ENCODE results near the gene DIAPH2. TPM values are rescaled to one million over a fixed set of nuclear protein-coding genes. Genes with fewer than 3 reads are reported as not detected.

DIAPH2 gene
- total RNA-seq, 4 donors from 2014 or later, result 41.8 to 64.5 (median 54.5) TPM

DNA sequence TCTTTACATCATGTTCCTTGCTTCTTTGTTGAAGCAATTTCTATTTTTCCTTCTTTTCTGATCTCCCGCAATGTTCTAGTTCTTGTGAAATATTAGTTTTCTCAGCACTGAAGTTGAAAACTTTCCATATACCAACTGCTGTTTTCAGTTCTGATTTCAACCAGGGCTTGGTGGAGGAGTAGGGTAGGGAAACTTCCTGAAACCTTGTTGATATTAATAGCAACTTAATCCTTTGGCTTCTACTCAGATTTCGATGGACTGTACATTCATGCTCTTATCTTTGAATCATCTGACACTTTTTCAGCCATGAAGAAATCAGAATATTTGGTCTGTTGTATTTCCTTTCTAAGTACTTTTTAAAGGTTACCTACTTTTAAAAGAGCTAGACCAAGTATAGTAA is 514.9 kb downstream of the DIAPH2 start:
- Histone ChIP-seq H3K27ac (replicated peaks in 1 of 4) (no peak overlapping the region), H3K36me3 (no peaks in the 10 kb centered on the region), H3K4me3 (no peak overlapping the region), H3K27me3 (no peaks in the 10 kb centered on the region), H3K4me1 (no peaks in the 10 kb centered on the region), H3K9me3 (no peaks in the 10 kb centered on the region)
- 79% methylated on average over 2 of the region's 2 CpGs for WGBS
- TF ChIP-seq, protein P1, sequence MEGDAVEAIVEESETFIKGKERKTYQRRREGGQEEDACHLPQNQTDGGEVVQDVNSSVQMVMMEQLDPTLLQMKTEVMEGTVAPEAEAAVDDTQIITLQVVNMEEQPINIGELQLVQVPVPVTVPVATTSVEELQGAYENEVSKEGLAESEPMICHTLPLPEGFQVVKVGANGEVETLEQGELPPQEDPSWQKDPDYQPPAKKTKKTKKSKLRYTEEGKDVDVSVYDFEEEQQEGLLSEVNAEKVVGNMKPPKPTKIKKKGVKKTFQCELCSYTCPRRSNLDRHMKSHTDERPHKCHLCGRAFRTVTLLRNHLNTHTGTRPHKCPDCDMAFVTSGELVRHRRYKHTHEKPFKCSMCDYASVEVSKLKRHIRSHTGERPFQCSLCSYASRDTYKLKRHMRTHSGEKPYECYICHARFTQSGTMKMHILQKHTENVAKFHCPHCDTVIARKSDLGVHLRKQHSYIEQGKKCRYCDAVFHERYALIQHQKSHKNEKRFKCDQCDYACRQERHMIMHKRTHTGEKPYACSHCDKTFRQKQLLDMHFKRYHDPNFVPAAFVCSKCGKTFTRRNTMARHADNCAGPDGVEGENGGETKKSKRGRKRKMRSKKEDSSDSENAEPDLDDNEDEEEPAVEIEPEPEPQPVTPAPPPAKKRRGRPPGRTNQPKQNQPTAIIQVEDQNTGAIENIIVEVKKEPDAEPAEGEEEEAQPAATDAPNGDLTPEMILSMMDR (IDR thresholded peaks at IDR 0.05), result no peak
- TF ChIP-seq POLR2AphosphoS5 (IDR thresholded peaks at IDR 0.05) (no peak), POLR2A (IDR thresholded peaks at IDR 0.05; ENCODE audit: low read depth) (no peak), EP300 (IDR thresholded peaks at IDR 0.05) (no peak)
- intact Hi-C loops (cut with DNase I), result no loop called here
- no peak for DNase-seq (ENCODE audit: extremely low spot score)

DNA sequence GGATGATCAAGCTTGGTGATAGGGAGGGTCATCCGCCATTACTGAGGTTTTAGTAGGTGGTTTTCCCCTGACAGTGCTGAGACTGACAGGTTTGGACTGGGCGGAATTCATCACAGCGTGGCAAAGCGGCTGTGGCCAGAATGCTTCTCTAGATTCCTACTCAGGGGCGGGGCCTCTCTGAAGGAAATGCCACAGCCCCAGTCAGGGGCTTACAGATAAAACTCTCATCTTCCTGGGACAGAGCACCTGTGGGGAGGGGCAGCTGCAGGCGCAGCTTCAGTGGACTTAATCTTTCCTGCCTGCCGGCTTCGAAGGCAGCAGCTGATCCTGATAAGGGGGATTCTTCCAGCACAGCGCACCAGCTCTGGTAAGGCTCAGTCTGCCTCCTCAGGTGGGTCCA is 515.8 kb downstream of the DIAPH2 start:
- intact Hi-C loops (cut with DNase I), result no loop called here
- Histone ChIP-seq H3K27ac (replicated peaks in 1 of 4) (no peak overlapping the region), H3K4me3 (no peak overlapping the region), H3K4me1 (no peaks in the 10 kb centered on the region), H3K27me3 (no peaks in the 10 kb centered on the region), H3K9me3 (no peaks in the 10 kb centered on the region), H3K36me3 (no peaks in the 10 kb centered on the region)
- TF ChIP-seq POLR2A (IDR thresholded peaks at IDR 0.05; ENCODE audit: low read depth), result no peak
- no peak for DNase-seq (ENCODE audit: extremely low spot score)
- WGBS, result 66% methylated on average over 8 of the region's 9 CpGs

DNA sequence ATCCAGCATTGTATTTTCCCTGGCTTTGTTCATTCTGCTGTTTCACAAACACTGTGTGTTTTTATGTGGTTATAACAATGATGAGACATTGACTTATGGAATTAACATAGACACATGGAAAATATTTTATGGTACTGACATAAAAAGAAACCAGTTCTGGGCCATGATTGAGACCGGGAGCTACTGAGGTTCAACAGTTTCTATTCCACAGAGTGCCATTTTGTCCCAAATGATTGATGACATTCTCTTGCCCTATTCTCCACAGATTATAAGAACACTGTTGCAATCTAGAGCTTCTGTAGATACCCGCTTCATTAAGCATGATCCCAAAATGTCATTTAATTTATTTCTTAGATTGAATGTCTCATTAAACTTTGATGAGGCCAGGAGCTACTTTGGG is 525.9 kb downstream of the DIAPH2 start:
- intact Hi-C loops (cut with DNase I), result no loop called here
- TF ChIP-seq EP300 (IDR thresholded peaks at IDR 0.05), result no peak
- no peak for TF ChIP-seq POLR2A (IDR thresholded peaks at IDR 0.05; ENCODE audit: low read depth)
- TF ChIP-seq, protein P1 (IDR thresholded peaks at IDR 0.05), result no peak
- TF ChIP-seq POLR2AphosphoS5 (IDR thresholded peaks at IDR 0.05), result no peak

DNA sequence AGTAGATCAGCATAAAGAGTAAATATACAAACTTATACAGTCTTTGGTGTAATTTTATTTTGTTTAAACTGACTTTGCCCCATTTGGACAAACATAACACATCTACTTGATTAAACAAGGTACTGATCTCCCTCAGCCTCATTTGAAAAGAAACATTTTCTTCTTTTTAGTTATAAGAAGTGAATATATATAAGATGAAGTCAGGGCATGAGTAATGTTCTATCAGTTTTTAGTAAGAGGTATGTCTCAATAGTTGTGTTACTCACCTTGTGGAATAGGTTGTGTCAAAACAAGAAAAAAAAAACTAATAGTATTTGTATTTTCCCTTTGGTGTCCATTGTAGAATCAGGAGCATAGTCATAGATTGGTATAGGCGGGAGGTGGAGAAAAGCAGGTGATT is 526.4 kb downstream of the DIAPH2 start:
- 81% methylated on average over 1 of the region's 1 CpG for WGBS

More for the DNA sequence above, 525.9 kb downstream of the DIAPH2 start:
- no peaks in the 10 kb centered on the region for H3K9me3 ChIP-seq
- no peaks in the 10 kb centered on the region for H3K27me3 ChIP-seq
- no peak overlapping the region for H3K27ac ChIP-seq (replicated peaks in 1 of 4)
- H3K36me3 ChIP-seq, result no peaks in the 10 kb centered on the region
- 85% methylated on average over 2 of the region's 2 CpGs for WGBS
- no peaks in the 10 kb centered on the region for H3K4me1 ChIP-seq
- H3K4me3 ChIP-seq, result no peak overlapping the region
- no peak for DNase-seq (ENCODE audit: extremely low spot score)

DNA sequence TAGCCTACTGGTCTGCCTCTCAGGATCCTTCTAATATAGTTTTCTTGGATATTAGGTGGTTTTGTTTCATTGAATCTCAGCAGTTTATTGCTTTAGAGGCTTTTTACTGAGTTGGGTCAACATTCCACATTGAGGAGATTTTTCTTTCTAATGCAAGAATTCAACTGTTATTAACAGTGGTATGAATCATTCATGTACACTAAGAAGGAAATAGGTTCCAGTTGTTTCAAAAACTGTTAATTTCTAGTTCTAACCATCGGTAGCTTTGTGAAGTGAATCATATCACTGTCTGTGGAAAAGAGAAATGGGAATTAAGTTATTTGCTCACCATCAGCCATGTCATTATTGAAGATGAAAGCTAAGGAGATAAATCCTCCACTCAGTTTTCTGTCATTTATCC is 530.5 kb downstream of the DIAPH2 start:
- H3K9me3 ChIP-seq, result no peaks in the 10 kb centered on the region
- H3K4me1 ChIP-seq, result no peaks in the 10 kb centered on the region
- H3K4me3 ChIP-seq, result no peak overlapping the region
- DNase-seq (ENCODE audit: extremely low spot score), result no peak
- H3K27me3 ChIP-seq, result no peaks in the 10 kb centered on the region
- WGBS, result 79% methylated on average over 1 of the region's 1 CpG
- H3K36me3 ChIP-seq, result no peaks in the 10 kb centered on the region
- TF ChIP-seq, protein P1 (IDR thresholded peaks at IDR 0.05), result no peak
- TF ChIP-seq POLR2AphosphoS5 (IDR thresholded peaks at IDR 0.05), result no peak
- no peak overlapping the region for H3K27ac ChIP-seq (replicated peaks in 1 of 4)
- intact Hi-C loops (cut with DNase I), result no loop called here

More for the DNA sequence above, 526.4 kb downstream of the DIAPH2 start:
- Histone ChIP-seq H3K27ac (replicated peaks in 1 of 4) (no peak overlapping the region), H3K27me3 (no peaks in the 10 kb centered on the region), H3K36me3 (no peaks in the 10 kb centered on the region), H3K4me1 (no peaks in the 10 kb centered on the region), H3K9me3 (no peaks in the 10 kb centered on the region), H3K4me3 (no peak overlapping the region)
- intact Hi-C loops (cut with DNase I), result no loop called here
- DNase-seq (ENCODE audit: extremely low spot score), result no peak
- TF ChIP-seq POLR2A (IDR thresholded peaks at IDR 0.05; ENCODE audit: low read depth) (no peak), POLR2AphosphoS5 (IDR thresholded peaks at IDR 0.05) (no peak), EP300 (IDR thresholded peaks at IDR 0.05) (no peak)
- TF ChIP-seq, protein P1 (IDR thresholded peaks at IDR 0.05), result no peak

Data from esophagus muscularis mucosa (tissue), 4 donors.